ENCODE measurements around the gene KIF16B.

KIF16B gene

DNA sequence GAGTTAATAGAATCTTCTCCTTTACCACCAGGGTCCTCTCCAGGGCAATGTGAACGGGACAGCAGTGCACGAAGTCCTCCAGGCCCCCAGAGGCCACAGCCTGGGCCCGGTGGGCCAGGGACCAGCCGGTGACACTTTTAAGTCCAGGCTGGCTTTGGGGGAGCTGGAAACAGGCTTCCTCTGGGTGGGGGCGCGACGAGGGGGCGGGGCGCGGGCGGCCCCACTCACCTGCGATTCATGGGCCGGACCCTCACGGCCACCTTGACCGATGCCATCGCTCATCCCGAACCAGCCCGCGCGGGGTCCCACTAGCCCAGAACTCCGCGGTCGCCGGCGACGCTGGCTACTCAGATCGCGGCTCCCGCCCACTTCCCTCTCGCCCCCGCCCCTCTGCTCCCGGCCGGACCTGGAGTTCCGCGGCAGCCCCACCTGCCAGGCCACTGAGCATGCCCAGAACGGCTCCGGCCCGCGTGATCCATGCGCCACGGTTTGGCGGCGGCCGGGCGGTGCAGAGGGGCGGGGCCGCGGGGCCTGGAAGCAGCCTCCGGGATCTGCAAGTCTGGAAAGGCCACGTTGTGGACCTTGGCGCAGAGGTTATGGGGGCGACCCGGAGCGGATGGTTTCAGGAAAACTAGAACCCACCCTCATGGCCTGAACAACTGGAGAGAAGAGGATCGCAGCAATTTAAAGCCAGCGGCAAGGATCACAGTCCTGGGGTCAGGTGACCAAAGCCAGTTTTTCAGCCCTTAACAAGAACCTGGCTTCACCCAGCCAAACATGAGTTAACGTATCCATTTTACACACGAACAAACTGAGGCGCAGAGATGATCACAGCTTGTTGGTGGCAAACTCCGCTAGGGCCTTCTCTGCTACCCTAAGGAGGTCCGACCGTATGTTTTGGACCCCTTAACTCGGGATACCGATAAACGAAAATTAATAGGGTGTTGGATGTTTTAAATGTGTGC lies at the start of gene KIF16B:
Gene KIF16B, minus strand, starts transcription at position 448 of the 965 bp plus-strand sequence. Its CDS starts 173 bp downstream, at position 275.
- H3K27ac ChIP-seq = peak within 1 kb of the TSS; percentile 71
- TF ChIP-seq, protein P1, sequence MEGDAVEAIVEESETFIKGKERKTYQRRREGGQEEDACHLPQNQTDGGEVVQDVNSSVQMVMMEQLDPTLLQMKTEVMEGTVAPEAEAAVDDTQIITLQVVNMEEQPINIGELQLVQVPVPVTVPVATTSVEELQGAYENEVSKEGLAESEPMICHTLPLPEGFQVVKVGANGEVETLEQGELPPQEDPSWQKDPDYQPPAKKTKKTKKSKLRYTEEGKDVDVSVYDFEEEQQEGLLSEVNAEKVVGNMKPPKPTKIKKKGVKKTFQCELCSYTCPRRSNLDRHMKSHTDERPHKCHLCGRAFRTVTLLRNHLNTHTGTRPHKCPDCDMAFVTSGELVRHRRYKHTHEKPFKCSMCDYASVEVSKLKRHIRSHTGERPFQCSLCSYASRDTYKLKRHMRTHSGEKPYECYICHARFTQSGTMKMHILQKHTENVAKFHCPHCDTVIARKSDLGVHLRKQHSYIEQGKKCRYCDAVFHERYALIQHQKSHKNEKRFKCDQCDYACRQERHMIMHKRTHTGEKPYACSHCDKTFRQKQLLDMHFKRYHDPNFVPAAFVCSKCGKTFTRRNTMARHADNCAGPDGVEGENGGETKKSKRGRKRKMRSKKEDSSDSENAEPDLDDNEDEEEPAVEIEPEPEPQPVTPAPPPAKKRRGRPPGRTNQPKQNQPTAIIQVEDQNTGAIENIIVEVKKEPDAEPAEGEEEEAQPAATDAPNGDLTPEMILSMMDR (conservative IDR thresholded peaks at IDR 0.05) = no peak
- TF ChIP-seq ZFX (IDR thresholded peaks at IDR 0.05) = peak; percentile 22; the same call in 1 of the 2 replicates

- H3K27ac ChIP-seq = no peak overlapping the region
- no peak for TF ChIP-seq ZFX (IDR thresholded peaks at IDR 0.05)
- TF ChIP-seq, protein P1 (conservative IDR thresholded peaks at IDR 0.05) = no peak
These were observed 49.3 kb upstream of the KIF16B start for GRCh38 chr20:16622501-16622900.

DNA sequence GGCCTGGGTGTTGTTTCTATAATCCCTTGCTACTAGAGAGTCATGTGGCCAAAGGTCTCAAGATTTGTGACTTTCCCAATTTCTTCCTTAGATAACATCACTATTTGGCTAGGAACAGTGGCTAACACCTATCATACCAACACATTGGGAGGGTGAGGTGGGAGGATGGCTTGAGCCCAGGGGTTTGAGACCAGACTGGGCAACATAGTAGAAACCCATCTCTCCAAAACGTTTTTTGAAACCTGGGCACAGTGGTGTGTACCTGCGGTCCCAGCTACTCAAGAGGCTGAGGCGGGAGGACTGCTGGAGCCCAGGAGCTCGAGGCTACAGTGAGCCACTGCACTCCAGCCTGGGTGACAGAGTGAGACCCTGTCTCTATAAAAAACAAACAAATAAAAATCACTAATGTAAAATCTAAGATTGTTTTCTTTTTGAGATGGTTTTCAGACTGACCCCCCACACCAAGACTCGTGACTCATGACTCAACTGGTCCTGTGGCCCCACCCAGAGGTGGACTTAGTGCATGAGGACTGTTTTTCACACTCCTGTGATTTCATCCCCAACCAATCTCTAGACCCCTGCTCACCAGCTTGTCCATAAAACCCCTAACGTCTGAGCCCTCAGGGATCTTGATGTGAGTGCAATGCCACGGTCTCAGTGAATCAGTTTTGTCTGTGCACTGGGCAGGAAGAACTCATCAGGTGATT lies 48.3 kb upstream of the KIF16B start:
- no peak overlapping the region for H3K27ac ChIP-seq

DNA sequence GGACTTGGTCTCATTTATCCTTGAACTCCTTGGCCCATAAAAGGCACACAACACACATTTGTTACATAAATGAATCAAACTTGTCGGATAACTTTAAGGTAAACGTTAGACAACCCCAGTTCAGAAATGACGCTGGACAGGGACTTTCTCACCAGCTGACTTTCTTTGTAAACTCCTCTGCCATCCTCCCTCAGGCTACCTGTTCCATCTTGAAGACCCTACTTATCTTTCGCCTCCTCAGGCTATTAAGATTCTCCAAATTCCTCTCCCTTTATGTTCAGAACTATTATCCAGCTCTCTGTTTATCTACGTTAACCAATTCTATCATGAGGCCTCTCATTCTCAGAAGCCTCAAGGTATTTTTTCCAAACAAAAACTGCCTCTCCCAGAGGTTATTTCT lies 47.7 kb upstream of the KIF16B start:
- TF ChIP-seq ZFX (IDR thresholded peaks at IDR 0.05) = no peak
- TF ChIP-seq, protein P1 (conservative IDR thresholded peaks at IDR 0.05) = no peak
- H3K27ac ChIP-seq = no peak overlapping the region

More for the DNA sequence above, 48.3 kb upstream of the KIF16B start:
- TF ChIP-seq ZFX (IDR thresholded peaks at IDR 0.05) = no peak
- TF ChIP-seq, protein P1 (conservative IDR thresholded peaks at IDR 0.05) = no peak

- TF ChIP-seq, protein P1 (conservative IDR thresholded peaks at IDR 0.05) = no peak
- TF ChIP-seq ZFX (IDR thresholded peaks at IDR 0.05) = no peak
- H3K27ac ChIP-seq = no peak overlapping the region
These were observed 46.7 kb upstream of the KIF16B start for GRCh38 chr20:16619953-16620352.

GRCh38 chr20:16617056-16617455 lies 43.8 kb upstream of the KIF16B start:
- H3K27ac ChIP-seq = no peak overlapping the region
- TF ChIP-seq ZFX (IDR thresholded peaks at IDR 0.05) = no peak
- TF ChIP-seq, protein P1 (conservative IDR thresholded peaks at IDR 0.05) = no peak

DNA sequence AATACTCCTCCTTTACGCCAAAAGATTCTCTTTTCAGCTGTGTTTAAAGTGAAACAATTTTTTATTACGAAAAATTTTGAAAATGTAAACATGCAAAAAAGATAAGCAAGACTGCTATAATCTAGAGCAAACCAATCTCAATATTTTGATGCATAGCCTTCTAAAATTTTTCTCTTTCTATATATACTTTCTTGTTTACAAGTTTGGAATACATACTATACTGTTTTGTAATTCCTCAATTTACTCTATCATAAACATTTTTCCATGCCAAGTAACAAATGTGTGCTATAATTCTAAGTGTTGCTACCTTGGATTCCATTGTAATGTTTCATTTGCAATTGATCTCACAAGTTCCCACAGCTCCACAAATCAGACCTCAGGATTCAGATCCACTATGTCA lies 43.1 kb upstream of the KIF16B start:
- TF ChIP-seq ZFX (IDR thresholded peaks at IDR 0.05) = no peak
- TF ChIP-seq, protein P1 (conservative IDR thresholded peaks at IDR 0.05) = no peak
- H3K27ac ChIP-seq = no peak overlapping the region

All from C4-2B (cell line).